ENCODE measurements around the gene HIPK1.
A peak's percentile ranks its signal among the peaks of the same experiment; 100 is the strongest.

The HIPK1 gene

DNA sequence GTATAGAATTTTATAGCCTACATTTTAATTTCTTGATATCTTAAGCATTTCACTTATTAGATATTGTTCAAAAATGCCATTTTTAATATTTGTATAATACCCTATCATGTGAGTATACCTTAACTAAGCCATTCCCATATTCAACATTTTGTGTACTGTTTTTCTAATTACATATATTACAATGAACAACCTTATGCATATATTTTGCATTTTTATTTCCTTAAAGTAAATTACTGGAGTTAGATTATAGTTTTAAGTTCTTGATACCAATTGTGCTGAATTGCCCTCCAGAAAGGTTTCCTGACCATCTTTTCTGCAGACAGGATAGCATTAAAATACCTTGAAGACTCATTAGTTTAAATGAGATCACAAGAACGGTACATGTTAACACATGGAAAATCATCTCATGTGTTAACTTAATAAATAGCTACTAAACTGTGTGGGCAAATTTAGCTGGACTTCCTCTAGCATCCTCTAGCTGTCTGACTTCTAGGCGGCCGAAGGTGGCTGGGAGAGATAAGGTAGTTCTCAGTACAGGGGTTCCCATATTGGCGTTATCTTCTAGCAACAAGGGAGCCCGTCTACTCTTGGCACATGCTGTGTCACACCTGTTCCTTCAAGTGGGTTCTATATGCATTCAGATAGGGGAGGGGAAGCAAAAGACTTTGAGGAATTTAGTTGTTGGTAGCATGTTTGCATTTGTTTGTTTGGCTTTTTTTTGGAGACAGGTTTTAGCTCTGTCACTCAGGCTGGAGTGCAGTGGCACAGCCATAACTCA lies 15.0 kb upstream of the HIPK1 start:
- DNase-seq (ENCODE audit: low read depth): no peak

DNA sequence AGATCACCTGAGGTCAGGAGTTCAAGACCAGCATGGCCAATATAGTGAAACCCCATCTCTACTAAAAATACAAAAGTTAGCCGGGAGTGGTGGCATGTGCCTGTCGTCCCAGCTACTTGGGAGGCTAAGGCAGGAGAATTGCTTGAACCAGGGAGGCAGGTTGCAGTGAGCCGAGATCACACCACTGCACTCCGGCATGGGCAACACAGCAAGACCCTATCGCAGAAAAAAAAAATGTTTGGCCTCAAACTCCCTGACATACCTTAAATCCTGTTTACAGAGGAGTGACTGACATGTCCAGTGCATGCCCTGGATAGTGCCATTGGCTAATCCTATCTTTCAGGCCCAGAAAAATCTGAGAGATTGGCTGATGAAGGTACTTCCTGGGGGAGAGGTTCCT lies 12.2 kb upstream of the HIPK1 start:
- no peak for DNase-seq (ENCODE audit: low read depth)

DNA sequence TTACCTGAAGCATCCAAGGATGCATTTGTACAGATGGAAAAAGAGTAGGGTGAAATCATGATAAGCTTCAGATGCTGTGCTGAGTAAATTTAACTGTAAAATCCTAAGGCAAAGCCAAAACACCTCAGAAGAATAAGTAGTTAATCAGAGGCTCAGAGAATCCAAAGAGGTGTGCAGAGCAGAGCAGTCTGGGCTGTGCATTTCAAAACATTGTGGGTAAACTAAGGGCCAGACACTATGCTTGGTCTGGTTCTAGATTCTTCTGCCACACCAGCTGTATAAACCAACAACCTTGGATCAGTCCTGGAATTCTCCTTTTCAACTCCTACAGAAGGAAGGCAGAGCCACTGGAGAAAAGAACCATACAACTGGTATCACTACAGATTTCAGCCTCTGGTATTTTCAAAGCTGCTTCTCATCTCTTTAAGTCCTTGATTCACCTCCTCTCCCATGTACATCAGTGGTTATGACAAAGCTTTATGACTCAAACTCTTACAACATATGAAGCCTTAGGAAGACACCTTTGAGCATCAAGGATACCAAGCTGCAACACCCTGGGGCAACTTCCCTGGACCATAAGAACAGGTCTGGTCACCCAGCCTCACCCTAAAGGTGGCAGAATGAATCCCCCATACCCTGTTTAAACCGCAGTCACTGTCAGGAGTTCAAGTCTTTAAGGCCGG lies 11.6 kb upstream of the HIPK1 start:
- DNase-seq (ENCODE audit: low read depth): no peak

DNA sequence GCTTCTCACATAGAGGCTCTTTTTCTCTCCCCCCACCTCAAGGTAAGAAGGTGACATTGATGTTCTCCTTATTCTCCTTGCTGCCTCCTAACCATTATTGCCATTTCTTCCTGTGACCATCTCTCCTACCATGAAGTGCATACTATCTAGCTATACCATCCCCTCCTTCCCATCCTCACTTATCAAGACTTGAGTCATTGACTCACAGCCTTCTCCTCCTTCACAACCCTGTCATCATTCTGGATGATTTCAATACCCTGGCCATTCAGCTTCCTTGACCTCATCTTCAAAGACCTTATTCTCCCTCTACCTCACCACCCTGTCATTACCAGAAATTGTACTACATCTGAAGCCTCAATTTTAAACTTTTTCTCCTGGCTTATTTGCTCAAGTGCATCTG lies 10.9 kb upstream of the HIPK1 start:
- DNase-seq (ENCODE audit: low read depth): no peak

GRCh38 chr1:113922957-113923356 lies 6.2 kb upstream of the HIPK1 start:
- no peak for DNase-seq (ENCODE audit: low read depth)

DNA sequence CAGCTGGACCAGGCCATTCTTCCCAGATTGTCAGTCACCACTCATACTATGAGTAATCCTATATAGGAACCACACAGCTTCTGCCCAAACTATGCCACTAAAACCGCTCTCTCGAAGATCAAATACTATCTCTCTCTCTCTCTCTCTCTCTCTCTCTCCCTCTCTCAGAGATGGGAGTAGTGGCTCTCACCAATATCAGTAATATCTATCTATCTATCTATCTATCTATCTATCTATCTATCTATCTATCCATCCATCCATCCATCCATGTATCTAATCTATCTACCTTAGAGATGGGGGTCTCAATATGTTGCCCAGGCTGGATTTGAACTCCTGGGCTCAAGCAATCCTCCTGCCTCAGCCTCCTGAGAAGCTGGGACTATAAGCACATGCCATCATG lies 4.7 kb upstream of the HIPK1 start:
- no peak for DNase-seq (ENCODE audit: low read depth)

DNA sequence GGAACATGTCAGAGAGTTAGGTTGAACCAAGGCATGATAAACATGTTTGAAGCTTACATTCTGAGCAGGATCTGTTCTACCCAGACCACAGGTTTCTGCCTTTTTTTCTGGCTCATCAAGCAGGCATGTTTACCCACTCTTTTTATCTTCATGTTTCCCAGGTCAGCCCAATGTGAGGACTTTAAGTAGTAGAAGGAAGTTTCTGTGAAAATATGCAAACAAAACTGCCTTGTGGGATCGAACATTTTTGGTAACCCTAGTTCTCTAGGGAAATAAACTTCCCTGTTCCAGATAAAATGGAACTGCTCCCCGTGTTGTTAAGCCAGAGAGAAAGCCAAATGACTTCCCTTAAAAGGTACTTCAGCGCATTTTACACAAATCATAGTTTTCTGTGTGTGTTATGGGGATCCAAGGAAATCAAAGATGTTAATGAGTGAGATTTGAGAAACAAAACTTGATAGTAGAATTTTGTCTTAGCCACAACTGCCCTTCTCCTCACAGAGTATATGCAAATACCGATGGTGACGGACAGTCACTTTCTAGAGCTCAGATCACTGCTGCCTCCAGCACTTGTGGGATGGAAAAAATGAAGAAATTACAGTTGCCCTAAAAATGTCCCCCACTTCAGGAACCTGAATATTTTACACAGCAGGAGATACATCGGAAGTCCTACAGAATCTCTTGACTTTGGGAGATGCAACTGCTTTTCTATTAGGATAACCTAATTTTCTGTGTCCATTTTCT lies 765 bp upstream of the HIPK1 start:
- DNase-seq (ENCODE audit: low read depth): no peak

- peak; percentile 57 for DNase-seq (ENCODE audit: low read depth)
Observed at GRCh38 chr1:113929750-113930498, 800 bp downstream of the HIPK1 start.

GRCh38 chr1:113930499-113931161 lies 1.5 kb downstream of the HIPK1 start:
- peak; percentile 55 for DNase-seq (ENCODE audit: low read depth)

GRCh38 chr1:113931451-113931851 lies 2.3 kb downstream of the HIPK1 start:
- no peak for DNase-seq (ENCODE audit: low read depth)

DNA sequence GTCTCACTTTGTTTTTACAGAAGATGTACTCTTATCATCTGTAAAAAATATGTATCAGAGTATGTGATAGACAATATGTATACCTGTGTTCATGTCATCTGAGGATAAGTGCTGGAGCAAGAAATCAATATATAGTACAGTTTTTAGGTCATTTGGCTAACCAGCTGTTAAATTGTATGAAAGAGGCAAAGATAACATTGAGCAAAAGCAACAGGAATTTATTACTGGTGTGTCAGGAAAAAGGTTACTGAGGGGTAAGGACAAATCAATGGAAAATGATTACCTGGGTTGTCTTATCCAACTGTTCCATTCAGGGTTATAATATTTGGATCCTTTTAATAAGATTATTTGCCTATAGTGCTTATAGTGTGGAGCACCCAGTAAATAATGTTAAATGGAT lies 4.9 kb downstream of the HIPK1 start:
- DNase-seq (ENCODE audit: low read depth): no peak

DNA sequence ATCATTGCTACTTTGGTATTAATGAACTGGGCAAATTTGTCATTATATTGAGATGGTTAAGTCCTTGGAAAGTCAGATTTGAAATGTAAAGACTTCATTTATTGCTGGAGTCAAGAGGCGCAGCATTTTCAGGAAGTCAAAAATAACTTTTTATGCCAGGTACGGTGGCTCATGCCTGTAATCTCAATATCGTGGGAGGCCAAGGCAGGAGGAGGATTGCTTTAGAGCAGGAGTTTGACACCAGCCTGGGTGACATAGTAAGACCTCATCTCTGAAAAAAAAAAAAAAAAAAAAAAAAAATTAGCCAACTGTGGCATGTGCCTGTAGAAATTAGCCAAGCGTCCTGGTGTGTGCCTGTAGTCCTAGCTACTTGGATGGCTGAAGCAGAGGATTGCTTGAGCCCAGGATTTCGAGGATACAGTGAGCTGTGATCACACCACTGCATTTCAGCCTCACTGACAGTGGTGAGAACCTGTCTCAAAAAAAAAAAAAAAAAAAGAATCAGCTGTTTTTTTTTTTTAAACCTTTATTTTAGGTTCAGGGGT lies 5.5 kb downstream of the HIPK1 start:
- DNase-seq (ENCODE audit: low read depth): no peak

DNA sequence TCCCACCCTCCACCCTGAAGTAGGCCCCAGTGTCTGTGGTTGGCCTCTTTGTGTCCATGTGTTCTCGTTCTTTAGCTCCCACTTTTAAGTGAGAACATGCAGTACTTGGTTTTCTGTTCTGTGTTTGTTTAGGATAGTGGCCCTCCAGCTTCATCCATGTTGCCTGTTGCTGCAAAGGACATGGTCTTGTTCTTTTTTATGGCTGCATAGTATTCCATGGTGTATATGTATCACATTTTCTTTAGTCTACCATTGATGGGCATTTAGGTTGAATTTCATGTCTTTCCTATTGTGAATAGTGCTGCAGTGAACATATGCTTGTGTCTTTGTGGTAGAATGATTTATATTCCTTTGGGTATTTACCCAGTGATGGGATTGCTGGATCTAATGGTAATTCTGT lies 6.1 kb downstream of the HIPK1 start:
- no peak for DNase-seq (ENCODE audit: low read depth)

- no peak for DNase-seq (ENCODE audit: low read depth)
Observed at GRCh38 chr1:113935970-113936369, 6.8 kb downstream of the HIPK1 start.

- DNase-seq (ENCODE audit: low read depth): no peak
Observed at GRCh38 chr1:113937146-113937545, 8.0 kb downstream of the HIPK1 start.

DNA sequence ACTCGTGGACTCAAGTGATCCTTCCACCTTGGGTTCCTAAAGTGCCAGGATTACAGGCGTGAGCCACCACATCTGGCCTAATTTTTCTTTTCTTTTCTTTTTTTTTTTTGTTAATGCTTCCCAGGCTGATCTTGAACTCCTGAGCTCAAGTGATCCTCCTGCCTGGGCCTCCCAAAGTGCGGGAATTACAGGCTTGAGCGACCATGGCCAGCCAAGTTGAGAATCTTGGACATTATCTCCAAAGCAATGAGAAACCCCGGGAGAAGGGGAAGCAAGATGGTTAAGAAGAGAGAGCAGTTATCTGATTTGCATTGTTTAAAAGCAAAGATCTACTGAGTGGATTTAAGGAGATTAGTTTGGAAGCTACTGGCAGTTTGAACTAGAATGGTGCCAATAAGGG lies 9.1 kb downstream of the HIPK1 start:
- no peak for DNase-seq (ENCODE audit: low read depth)

- peak; percentile 18 for DNase-seq (ENCODE audit: low read depth)
Observed at GRCh38 chr1:113940365-113941244, 11.5 kb downstream of the HIPK1 start.

DNA sequence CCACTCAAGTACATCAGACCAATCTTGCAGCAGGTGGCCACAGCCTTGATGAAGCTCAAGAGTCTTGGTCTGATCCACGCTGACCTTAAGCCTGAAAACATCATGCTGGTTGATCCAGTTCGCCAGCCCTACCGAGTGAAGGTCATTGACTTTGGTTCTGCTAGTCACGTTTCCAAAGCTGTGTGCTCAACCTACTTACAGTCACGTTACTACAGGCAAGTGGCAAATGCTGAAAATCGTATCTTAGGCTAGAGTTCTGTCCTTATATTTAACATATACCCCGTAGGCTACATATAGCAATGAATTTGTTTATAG lies 12.1 kb downstream of the HIPK1 start:
- no peak for DNase-seq (ENCODE audit: low read depth)

DNA sequence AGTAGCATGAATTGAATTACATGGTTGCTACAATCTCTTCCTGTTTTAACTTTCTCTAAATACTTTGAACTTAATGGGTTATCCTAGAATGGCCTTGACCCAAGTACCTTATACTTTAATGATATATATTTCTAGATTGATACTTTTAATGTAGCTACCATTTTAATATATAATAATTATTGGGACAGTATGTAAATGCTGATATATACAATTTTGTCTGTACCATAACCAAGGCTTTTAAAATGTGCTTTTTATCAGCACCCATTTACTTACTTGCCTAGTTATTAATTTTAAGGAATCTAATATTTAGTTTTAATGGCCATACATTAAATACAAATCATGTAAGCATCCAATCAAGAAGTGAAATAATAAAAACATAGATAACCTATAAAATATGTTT lies 13.4 kb downstream of the HIPK1 start:
- no peak for DNase-seq (ENCODE audit: low read depth)

- no peak for DNase-seq (ENCODE audit: low read depth)
Observed at GRCh38 chr1:113943028-113943811, 14.1 kb downstream of the HIPK1 start.
